ENCODE results near the gene SUPT20HL1. TPM values are rescaled to one million over a fixed set of nuclear protein-coding genes. Genes with fewer than 3 reads are reported as not detected.
"Not testable (repeated sequence)": the region's sequence is repeated elsewhere in the genome, so short reads cannot be mapped to it uniquely, and the experiment has no call there.

The SUPT20HL1 gene
- total RNA-seq: under 0.01 TPM in 1 of 2 replicates, not detected in the other

- Histone ChIP-seq H3K36me3 (ENCODE audit: control insufficient read depth, insufficient read depth, low read length) (no peaks in the 10 kb centered on the region), H3K27me3 (ENCODE audit: control insufficient read depth, insufficient read depth, low read length) (no peaks in the 10 kb centered on the region), H3K4me3 (ENCODE audit: low read depth, low read length) (no peak within 1 kb of the TSS)
- no peak for TF ChIP-seq CTCF (IDR thresholded peaks at IDR 0.05; ENCODE audit: insufficient read depth, low read length, severe bottlenecking)
- FAIRE-seq: peak; percentile 75
- no peak for DNase-seq (ENCODE audit: low read depth)
These were observed at the start of gene SUPT20HL1 for GRCh38 chrX:24360272-24360671. Gene SUPT20HL1, plus strand, starts transcription at chrX:24360639. Its CDS starts 2,122 bp downstream, at chrX:24362761.

- not testable (repeated sequence) for H3K4me3 ChIP-seq (ENCODE audit: low read depth, low read length); H3K36me3 ChIP-seq (ENCODE audit: control insufficient read depth, insufficient read depth, low read length); FAIRE-seq; H3K27me3 ChIP-seq (ENCODE audit: control insufficient read depth, insufficient read depth, low read length); DNase-seq (ENCODE audit: low read depth)
These were observed 49.5 kb upstream of the SUPT20HL1 start for GRCh38 chrX:24310916-24311315.

DNA sequence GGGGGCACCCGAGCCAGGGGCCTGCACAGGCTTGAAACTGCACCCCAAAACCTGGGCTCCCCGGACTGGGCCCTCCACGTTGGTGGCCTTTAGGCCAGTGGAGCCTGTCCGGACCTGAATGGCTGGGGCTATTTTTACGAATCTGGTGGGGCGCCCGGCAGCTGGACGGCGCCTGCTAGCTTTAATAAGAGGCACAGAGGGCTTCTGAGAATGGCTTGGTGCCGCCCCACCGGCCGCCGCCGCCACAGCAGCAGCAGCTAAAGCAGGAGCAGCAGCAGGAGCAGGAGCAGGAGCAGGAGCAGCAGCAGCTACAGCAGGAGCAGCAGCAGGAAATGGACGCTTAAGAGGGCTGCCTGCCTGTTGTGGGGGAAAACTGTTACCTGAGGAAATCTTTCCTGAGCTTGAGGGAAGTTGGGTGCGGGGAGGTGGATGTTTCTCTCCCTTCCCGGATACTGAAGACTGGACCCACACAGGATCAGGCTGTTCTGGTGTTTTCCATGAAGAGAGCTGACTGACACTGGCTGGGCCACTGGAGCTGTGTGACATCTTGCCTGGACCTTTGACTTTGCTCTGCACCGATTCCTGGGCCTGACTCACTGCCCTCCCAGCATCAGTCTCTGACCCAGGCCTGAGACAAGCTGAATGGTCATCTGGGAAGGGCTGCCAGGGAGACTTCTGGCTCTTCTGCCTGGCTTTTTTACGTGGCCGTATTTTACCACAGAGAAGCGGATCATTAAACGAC lies 48.8 kb upstream of the SUPT20HL1 start:
- FAIRE-seq: peak; percentile 86
- H3K27me3 ChIP-seq (ENCODE audit: control insufficient read depth, insufficient read depth, low read length); H3K4me3 ChIP-seq (ENCODE audit: low read depth, low read length); H3K36me3 ChIP-seq (ENCODE audit: control insufficient read depth, insufficient read depth, low read length); DNase-seq (ENCODE audit: low read depth): not testable (repeated sequence)

- not testable (repeated sequence) for H3K36me3 ChIP-seq (ENCODE audit: control insufficient read depth, insufficient read depth, low read length); H3K4me3 ChIP-seq (ENCODE audit: low read depth, low read length); H3K27me3 ChIP-seq (ENCODE audit: control insufficient read depth, insufficient read depth, low read length); DNase-seq (ENCODE audit: low read depth)
- peak; percentile 93 for FAIRE-seq
These were observed 48.2 kb upstream of the SUPT20HL1 start for GRCh38 chrX:24312249-24312607.

- TF ChIP-seq CTCF (IDR thresholded peaks at IDR 0.05; ENCODE audit: insufficient read depth, low read length, severe bottlenecking): no peak
- DNase-seq (ENCODE audit: low read depth) (no peak), FAIRE-seq (no peak)
- H3K4me3 ChIP-seq (ENCODE audit: low read depth, low read length): no peak within 1 kb of the TSS
- H3K36me3 ChIP-seq (ENCODE audit: control insufficient read depth, insufficient read depth, low read length): no peaks in the 10 kb centered on the region
- no peaks in the 10 kb centered on the region for H3K27me3 ChIP-seq (ENCODE audit: control insufficient read depth, insufficient read depth, low read length)
These were observed 46.3 kb upstream of the SUPT20HL1 start, which contains the start of gene SUPT20HL2 for GRCh38 chrX:24314019-24314635. Gene SUPT20HL2, minus strand, starts transcription at chrX:24314069. Its CDS starts 754 bp downstream, at chrX:24313315.

DNA sequence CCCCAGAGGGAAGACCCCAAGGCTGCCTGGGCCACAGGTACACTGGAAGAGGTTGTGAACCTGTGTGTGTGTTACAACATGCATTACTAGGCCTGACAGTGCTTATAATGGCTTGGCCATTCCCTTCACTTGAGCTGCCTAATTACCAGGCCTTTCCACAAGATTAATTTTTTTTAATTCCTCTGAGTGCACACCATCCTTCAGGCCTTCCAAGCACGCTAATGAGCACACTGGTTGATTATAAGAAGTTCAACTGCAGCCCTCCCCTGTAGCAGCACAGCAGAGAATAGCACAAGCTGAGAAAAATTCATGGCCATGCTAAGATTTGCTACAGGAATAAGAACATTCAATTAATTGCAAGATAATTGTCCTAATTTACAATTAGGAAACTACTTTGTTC lies 44.3 kb upstream of the SUPT20HL1 start:
- FAIRE-seq (no peak), DNase-seq (ENCODE audit: low read depth) (no peak)
- H3K27me3 ChIP-seq (ENCODE audit: control insufficient read depth, insufficient read depth, low read length): no peaks in the 10 kb centered on the region
- no peaks in the 10 kb centered on the region for H3K36me3 ChIP-seq (ENCODE audit: control insufficient read depth, insufficient read depth, low read length)
- TF ChIP-seq CTCF (IDR thresholded peaks at IDR 0.05; ENCODE audit: insufficient read depth, low read length, severe bottlenecking): no peak
- H3K4me3 ChIP-seq (ENCODE audit: low read depth, low read length): no peak overlapping the region

GRCh38 chrX:24317567-24317966 lies 42.9 kb upstream of the SUPT20HL1 start:
- Histone ChIP-seq H3K4me3 (ENCODE audit: low read depth, low read length) (no peak overlapping the region), H3K36me3 (ENCODE audit: control insufficient read depth, insufficient read depth, low read length) (no peaks in the 10 kb centered on the region), H3K27me3 (ENCODE audit: control insufficient read depth, insufficient read depth, low read length) (no peaks in the 10 kb centered on the region)
- DNase-seq (ENCODE audit: low read depth) (no peak), FAIRE-seq (no peak)
- TF ChIP-seq CTCF (IDR thresholded peaks at IDR 0.05; ENCODE audit: insufficient read depth, low read length, severe bottlenecking): no peak
